CD4-positive, alpha-beta T cell treated with Interleukin-17A for 1 hour (primary cell): ENCODE measurements around the gene SYCP2.
A peak's percentile ranks its signal among the peaks of the same experiment; 100 is the strongest.

Experiments
- DNase-seq: peaks from one replicate; pipeline ENCODE4 v3.0.0-alpha.2; 2020

The SYCP2 gene

GRCh38 chr20:59944726-59945125 is 11.3 kb upstream of the SYCP2 start:
- DNase-seq, result no peak

DNA sequence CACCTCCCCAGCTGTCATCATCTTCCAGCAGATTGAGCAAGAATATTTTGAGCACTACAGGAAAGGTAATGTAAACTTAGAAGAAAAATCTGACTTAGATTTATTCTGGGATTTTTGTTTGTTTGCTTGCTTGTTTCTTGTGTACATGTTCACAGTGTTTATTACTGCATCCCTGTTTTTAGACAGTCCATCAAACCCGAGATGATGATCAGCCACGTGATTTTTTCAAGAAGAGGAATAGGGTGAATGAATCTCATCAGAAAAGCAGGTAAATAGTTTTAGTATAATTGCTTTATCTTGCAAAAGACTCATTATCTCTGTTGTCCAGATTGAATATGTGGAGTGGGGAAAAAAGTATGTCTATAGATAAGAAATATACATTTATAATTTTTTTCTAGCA is 8.8 kb upstream of the SYCP2 start:
- DNase-seq, result no peak

GRCh38 chr20:59940956-59941294 is 7.5 kb upstream of the SYCP2 start:
- DNase-seq, result no peak

DNA sequence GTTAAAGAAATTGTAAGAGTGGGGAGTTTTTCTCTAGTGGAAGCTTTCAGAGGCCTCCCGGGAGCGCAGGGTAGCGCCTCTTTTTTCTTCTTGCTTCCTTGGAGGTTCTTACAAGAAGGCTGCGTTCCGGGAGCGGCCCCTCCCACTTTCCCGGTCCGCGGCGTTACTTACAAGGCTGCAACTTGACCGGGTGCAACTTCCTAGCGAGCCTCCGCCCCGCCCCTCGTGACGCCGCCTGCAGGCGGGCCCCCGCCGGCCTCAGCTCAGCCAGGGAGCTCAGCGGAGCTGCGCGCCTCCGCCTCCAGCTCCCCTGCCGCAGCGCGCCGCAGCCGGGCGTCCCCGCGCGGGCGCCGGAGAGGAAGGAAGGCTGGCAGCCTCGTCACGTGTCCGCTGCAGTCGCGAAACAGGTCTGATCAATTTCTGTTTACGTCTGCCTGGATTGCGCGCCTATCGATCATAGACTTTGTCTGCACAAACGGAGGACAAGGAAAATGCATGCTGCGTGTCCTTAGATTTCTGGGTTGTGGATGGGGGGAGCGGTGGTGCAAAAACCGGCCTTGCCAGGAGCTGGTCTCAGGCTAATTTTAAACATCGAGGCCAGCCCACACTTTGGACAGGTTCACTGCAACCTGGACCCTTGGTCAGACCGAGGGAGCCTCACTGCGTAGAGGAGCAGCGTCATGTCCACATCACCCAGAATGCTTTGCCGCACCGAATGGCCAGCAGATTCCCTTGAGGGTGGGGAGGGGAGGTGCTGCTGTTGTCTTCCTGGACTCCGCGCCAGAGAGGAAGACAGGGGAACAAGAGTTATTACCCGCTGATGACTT is 6.9 kb upstream of the SYCP2 start, which contains the start of the genes FAM217B and PPP1R3D:
Gene FAM217B (plus strand): TSS at position 261 of the 827 bp plus-strand sequence. CDS start 3,555 bp downstream, outside the sequence.
Gene PPP1R3D (minus strand): TSS at position 177 of the 827 bp plus-strand sequence. CDS start 374 bp downstream, outside the sequence.
- peak; percentile 87 for DNase-seq

GRCh38 chr20:59939879-59940128 is 6.4 kb upstream of the SYCP2 start:
- DNase-seq, result no peak

- no peak for DNase-seq
Measured at GRCh38 chr20:59939052-59939878, 5.8 kb upstream of the SYCP2 start.

- no peak for DNase-seq
Measured at GRCh38 chr20:59938696-59939051, 5.2 kb upstream of the SYCP2 start.

DNA sequence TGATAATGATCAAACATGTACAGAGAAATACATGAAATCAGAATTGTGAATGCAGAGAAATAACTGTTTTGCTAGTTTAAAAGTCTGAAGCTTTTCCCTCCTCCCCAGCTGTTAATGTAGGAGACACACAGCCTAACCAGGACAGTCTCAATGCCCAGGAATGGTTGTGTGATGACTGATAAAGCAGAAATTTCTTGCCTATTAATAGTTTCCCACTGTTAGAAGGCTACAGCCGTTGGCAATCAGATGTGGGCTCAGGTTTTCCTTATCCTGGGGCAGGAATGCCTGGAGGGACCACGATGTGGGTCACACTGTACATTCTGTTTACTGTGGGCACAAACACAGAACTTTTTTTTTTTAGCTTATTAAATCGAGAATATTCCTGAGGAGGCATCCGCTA is 4.8 kb upstream of the SYCP2 start:
- no peak for DNase-seq

GRCh38 chr20:59937150-59937549 is 3.7 kb upstream of the SYCP2 start:
- no peak for DNase-seq

DNA sequence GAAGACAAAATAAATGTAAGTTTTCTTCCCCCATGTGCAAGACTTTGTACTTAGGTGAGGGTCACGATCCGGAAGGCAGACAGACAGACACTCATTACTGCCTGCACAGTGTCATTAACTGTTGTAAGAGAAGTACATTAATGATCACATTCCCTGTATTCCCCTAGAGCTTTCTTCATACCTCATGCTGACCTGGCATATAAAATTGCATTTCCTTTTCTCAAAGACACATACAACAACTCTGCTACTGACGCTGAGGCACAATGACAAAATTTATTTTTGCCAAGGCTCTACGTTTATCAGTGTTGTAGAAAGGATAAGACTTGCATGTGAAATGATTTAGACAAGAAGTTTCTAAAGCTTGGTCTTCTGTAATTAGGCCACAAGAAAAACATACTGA is 3.0 kb upstream of the SYCP2 start:
- no peak for DNase-seq

GRCh38 chr20:59935457-59936185 is 2.2 kb upstream of the SYCP2 start:
- DNase-seq, result no peak

DNA sequence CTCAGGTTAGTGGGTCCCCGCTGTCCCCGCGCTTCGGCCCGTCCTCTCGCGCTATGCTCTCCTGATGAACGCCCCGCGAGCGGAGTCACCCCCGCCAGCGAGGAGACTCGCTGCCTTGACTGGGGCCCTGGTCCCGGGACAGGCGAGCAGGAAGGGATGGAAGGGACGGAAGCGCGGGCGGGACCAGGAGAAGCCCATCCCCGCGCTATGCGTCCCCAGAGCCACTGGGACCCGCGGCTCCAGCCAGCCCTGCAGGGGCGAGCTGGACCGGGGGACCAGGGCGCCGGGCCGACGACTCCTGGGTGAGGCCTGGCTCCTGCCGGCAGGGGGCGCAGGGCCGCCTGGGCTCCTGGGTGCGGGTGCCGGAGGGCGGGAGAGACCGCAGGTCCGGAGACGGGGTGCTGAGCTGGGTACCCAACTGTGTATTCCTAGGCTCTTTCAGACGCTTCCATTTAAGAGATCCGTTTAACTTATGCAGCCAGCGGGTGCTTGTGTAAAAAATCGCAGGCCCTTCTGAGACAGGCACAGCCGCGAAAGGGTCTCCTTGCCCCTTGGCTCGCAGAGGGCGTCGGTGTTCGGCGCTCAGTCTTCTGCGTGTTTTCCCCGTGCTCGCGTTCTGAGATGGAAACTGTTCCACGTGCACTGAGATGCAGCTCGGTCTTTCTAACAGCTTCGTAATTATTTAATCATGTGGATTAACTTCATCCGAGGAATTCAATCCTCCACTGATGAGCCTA is 580 bp upstream of the SYCP2 start:
- DNase-seq, result peak; percentile 76

- no peak for DNase-seq
Measured at GRCh38 chr20:59932616-59933295, 681 bp downstream of the SYCP2 start.

GRCh38 chr20:59931511-59932312 is 1.7 kb downstream of the SYCP2 start:
- DNase-seq, result no peak

- no peak for DNase-seq
Measured at GRCh38 chr20:59925899-59926298, 7.5 kb downstream of the SYCP2 start.

- no peak for DNase-seq
Measured at GRCh38 chr20:59925359-59925758, 8.1 kb downstream of the SYCP2 start.

- DNase-seq, result no peak
Measured at GRCh38 chr20:59923514-59923913, 9.9 kb downstream of the SYCP2 start.

- no peak for DNase-seq
Measured at GRCh38 chr20:59920944-59921343, 12.5 kb downstream of the SYCP2 start.

DNA sequence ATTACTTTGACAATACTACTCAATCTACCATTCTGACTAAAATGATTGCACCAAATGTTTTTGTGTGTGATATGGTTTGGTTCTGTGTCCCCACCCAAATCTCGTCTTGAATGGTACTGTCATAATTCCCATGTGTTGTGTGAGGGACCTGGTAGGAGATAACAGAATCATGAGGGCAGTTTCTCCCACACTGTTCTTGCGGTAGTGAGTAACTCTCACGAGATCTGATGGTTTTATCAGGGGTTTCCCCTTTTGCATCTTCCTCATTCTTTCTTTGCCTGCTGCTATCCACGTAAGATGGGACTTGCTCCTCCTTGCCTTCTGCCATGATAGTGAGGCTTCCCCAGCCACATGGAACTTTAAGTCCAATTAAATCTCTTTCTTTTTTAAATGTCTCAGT is 20.8 kb downstream of the SYCP2 start:
- DNase-seq, result no peak

GRCh38 chr20:59911041-59911440 is 22.4 kb downstream of the SYCP2 start:
- DNase-seq, result no peak

DNA sequence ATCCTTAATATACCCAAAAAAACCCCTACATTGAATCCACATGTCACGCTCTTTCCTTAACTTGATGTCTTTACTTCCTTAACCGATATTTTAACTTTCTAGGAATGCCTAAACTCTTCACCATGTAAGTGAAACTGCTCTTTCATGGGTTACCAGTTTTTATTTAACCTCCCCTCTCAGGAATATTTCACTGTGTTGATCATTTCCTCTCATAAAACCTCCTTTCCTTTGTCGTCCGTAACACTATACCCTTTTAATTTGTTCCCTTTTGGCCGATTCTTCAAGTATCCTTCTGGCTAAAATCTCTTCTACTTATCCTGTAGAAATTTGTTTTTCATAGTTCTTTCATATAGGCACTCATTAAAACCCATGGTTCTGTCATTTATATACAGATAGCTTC is 24.6 kb downstream of the SYCP2 start:
- no peak for DNase-seq

GRCh38 chr20:59903621-59904020 is 29.8 kb downstream of the SYCP2 start:
- DNase-seq, result no peak
